Activated T-cell treated with anti-CD3 and anti-CD28 coated beads, Interleukin-2, amount 50 U/mL, for 24 hours (primary cell): ENCODE data around the gene MTMR3.
"Not testable (repeated sequence)": the region's sequence is repeated elsewhere in the genome, so short reads cannot be mapped to it uniquely, and the experiment has no call there.

Source experiments
- DNase-seq: peaks from one replicate; pipeline ENCODE4 v3.0.0-alpha.2; 2020
- H3K27ac Mint-ChIP-seq: 2 replicates; pipeline ENCODE4 v1.8.0; 2020; ENCODE audit warnings: mild to moderate bottlenecking, mixed read lengths
- H3K27me3 Mint-ChIP-seq: 2 replicates; pipeline ENCODE4 v1.8.0; 2020; ENCODE audit warnings: mixed read lengths
- H3K36me3 Mint-ChIP-seq: 2 replicates; pipeline ENCODE4 v1.8.0; 2020; ENCODE audit warnings: low read depth, mixed read lengths
- H3K4me1 Mint-ChIP-seq: 2 replicates; pipeline ENCODE4 v1.8.0; 2020; ENCODE audit warnings: low read depth, mixed read lengths
- H3K4me3 Mint-ChIP-seq: 2 replicates; pipeline ENCODE4 v1.8.0; 2020; ENCODE audit warnings: mild to moderate bottlenecking, moderate library complexity, mixed read lengths
- H3K9me3 Mint-ChIP-seq: 2 replicates; pipeline ENCODE4 v1.8.0; 2020; ENCODE audit warnings: mixed read lengths

MTMR3 gene

DNA sequence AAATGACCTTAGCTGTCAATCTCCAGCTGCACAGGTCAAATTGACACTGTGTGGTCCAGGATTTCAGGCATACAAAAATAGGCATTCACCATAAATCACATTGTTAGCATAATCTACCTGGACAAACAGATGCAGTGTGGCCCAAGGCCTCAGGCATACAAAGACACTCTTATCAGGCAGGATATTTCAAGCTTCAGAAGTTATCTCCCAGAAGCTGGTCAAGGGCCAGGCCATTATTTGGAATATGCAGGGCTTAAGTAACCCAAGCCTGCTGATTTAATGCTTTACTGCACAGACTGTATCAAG, 171.7 kb downstream of the MTMR3 start:
- H3K4me1 Mint-ChIP-seq: no peaks in the 10 kb centered on the region
- H3K9me3 Mint-ChIP-seq: peaks cover 12% of the 10 kb centered on the region
- H3K36me3 Mint-ChIP-seq: no peaks in the 10 kb centered on the region
- H3K27ac Mint-ChIP-seq: no peak overlapping the region
- H3K27me3 Mint-ChIP-seq: no peaks in the 10 kb centered on the region
- DNase-seq: no peak
- H3K4me3 Mint-ChIP-seq: no peak overlapping the region

DNA sequence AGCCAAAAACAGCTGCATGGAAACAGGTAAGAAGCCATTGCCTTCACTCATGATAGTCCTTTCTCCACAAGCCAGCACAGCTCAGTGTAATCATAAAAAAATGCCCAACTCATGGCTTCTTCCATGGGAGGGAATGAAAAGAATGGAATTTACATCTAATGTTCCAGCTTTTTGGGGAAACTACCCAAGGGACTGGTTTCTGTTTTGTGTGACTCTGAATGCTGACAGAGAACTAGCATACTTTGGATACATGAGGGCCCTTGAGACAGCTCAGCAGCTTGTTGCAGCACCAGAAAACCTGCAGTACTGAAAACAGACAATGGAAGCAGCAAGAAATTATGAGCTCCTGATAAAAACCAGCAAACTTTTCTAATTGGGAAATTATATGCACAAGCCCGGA, 173.0 kb downstream of the MTMR3 start:
- Mint-ChIP-seq H3K27ac (no peak overlapping the region), H3K36me3 (no peaks in the 10 kb centered on the region), H3K27me3 (no peaks in the 10 kb centered on the region), H3K4me1 (no peaks in the 10 kb centered on the region), H3K9me3 (peaks cover 12% of the 10 kb centered on the region), H3K4me3 (no peak overlapping the region)
- DNase-seq: no peak

DNA sequence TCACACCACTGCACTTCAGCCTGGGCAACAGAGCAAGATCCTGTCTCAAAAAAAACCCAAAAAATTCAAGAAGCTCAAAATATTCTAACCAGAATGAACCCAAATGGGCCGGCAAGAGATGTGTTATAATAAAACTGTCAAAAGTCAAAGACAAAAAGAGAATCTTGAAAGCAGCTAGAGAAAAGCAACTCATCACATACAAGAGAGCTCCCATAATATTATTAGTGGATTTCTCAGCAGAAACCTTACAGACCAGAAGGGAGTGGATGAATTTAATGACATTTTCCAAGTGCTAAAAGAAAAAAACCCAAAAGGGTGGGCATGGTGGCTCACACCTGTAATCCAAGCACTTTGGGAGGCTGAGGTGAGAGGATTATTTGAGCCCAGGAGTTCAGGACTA, 174.4 kb downstream of the MTMR3 start:
- no peaks in the 10 kb centered on the region for H3K4me1 Mint-ChIP-seq
- H3K27ac Mint-ChIP-seq: no peak overlapping the region
- H3K9me3 Mint-ChIP-seq: peaks cover 12% of the 10 kb centered on the region
- H3K36me3 Mint-ChIP-seq: no peaks in the 10 kb centered on the region
- H3K27me3 Mint-ChIP-seq: no peaks in the 10 kb centered on the region
- DNase-seq: no peak
- H3K4me3 Mint-ChIP-seq: no peak overlapping the region

DNA sequence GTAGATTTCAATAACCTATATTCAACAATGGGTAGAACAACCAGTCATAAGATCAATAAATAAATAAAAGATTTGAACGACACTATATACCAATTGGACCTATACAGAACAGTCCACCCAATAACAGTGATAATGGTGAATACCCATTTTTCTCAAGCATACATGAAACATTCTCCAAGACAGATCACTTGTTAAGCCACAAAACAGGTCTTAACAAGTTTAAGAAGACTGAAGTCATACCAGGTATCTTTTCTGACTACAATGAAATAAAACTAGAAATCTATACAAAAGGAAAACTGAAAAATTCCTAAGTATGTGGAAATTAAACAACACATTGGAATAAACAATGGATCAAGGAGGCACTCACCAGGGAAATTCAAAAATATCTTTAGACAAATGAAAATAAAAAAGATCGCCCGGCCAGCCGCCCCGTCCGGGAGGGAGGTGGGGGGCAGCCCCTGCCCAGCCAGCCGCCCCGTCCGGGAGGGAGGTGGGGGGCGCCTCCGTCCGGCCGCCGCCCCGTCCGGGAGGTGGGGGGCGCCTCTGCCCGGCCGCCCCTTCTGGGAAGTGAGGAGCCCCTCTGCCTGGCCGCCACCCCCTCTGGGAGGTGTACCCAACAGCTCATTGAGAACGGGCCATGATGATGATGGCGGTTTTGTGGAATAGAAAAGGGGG, 176.5 kb downstream of the MTMR3 start:
- peaks cover 20% of the 10 kb centered on the region for H3K9me3 Mint-ChIP-seq
- not testable (repeated sequence) for H3K4me3 Mint-ChIP-seq, H3K27me3 Mint-ChIP-seq, H3K4me1 Mint-ChIP-seq, H3K36me3 Mint-ChIP-seq, DNase-seq, H3K27ac Mint-ChIP-seq

DNA sequence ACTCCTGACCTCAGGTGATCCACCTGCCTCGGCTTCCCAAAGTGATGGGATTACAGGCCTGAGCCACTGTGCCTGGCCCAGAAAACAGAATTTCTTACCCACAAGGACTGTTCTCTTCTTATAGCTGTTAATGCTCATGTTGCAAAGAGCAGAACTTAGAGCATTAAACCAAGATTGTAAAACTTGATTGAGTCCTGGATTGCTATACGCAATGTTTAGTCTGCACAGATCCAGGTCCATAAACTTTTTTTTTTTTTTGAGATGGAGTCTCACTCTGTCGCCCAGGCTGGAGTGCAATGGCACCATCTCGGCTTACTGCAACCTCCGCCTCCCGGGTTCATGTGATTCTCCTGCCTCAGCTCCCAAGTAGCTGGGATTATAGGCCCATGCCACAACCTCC, 178.1 kb downstream of the MTMR3 start:
- not testable (repeated sequence) for H3K4me3 Mint-ChIP-seq, H3K27me3 Mint-ChIP-seq, H3K4me1 Mint-ChIP-seq, H3K27ac Mint-ChIP-seq, H3K36me3 Mint-ChIP-seq, DNase-seq
- H3K9me3 Mint-ChIP-seq: peaks cover 23% of the 10 kb centered on the region

DNA sequence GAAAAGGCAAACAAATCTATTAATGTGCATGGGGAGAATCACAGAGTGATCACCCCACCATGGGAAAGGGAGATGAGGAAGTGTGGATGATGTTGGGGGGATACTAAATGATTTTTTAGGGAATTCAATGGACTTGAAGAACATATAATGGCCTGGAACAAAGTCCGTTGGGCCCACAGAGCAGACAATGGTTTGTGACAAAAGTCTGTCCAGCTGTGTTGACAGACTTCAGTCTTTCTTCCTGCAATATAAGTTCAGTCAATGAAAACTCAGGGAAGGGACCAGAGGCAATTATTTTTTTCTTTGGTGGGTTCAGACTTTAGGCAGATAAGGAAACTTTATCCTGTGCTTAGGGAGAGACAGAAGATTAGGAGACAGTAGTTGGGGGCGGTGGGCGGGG, 179.3 kb downstream of the MTMR3 start:
- H3K36me3 Mint-ChIP-seq: no peaks in the 10 kb centered on the region
- no peak overlapping the region for H3K4me3 Mint-ChIP-seq
- no peaks in the 10 kb centered on the region for H3K4me1 Mint-ChIP-seq
- peaks cover 17% of the 10 kb centered on the region for H3K9me3 Mint-ChIP-seq
- DNase-seq: no peak
- H3K27ac Mint-ChIP-seq: no peak overlapping the region
- H3K27me3 Mint-ChIP-seq: peaks cover 6% of the 10 kb centered on the region

DNA sequence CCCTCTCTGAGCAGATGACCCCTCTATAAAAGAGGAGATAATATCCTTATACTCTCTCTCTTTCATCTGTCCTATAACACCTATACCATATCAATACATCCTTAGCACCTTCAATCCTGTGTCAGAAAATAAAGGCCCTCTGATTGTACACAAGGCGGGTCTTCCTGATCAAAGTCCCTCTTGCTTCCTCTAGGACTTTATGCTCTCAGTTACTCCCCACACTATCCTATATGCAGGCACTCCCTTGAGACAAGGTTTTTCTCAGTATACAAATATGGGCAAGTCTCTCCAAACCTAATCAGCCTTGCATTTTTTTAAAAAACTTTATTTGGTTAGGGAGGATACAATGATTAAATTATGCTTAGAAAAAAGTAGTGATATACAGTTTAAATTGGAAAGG, 180.0 kb downstream of the MTMR3 start:
- no peak for DNase-seq
- H3K4me1 Mint-ChIP-seq: no peaks in the 10 kb centered on the region
- H3K4me3 Mint-ChIP-seq: no peak overlapping the region
- peaks cover 14% of the 10 kb centered on the region for H3K9me3 Mint-ChIP-seq
- H3K36me3 Mint-ChIP-seq: no peaks in the 10 kb centered on the region
- H3K27ac Mint-ChIP-seq: no peak overlapping the region
- peaks cover 6% of the 10 kb centered on the region for H3K27me3 Mint-ChIP-seq

DNA sequence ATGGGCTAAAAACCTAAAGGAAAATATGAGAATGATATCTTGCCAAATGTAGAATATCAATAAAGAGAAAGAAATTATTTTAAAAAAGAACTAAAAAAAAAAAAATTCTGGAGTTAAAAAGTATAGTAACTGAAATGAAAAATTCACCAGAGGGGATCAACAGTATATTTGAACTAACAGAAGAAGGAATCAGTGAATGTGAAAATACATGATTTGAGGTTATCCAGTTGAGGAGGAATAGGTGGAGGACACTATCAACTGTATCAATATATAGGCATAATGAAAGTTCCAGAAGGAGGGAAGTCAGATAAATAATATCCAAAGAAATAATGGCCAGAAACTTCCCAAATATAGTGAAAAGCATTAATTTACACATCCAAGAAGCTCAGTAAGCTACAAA, 181.2 kb downstream of the MTMR3 start:
- no peak for DNase-seq
- Mint-ChIP-seq H3K4me3 (no peak overlapping the region), H3K9me3 (peaks cover 14% of the 10 kb centered on the region), H3K4me1 (no peaks in the 10 kb centered on the region), H3K36me3 (no peaks in the 10 kb centered on the region), H3K27ac (no peak overlapping the region), H3K27me3 (peaks cover 6% of the 10 kb centered on the region)

DNA sequence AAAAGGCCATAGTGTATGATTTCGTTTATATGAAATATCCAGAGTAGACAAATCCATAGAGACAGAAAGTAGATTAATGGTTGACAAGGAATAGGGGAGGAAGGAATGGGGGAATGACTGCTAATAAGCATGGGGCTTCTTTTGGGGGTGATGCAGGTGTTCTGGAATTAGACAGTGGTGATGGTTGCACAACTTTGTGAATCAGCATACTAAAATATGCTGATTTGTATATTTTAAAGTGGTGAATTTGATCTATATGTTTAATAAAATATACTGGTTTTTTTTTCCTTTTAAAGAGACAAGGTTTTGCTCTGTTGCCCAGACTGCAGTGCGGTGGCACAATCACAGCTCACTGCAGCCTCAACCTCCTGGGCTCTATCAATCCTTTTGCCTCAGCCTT, 190.8 kb downstream of the MTMR3 start:
- no peak for DNase-seq
- Mint-ChIP-seq H3K27ac (no peak overlapping the region), H3K27me3 (peaks cover 13% of the 10 kb centered on the region), H3K4me1 (peaks cover 11% of the 10 kb centered on the region), H3K36me3 (no peaks in the 10 kb centered on the region), H3K4me3 (no peak overlapping the region), H3K9me3 (no peaks in the 10 kb centered on the region)

DNA sequence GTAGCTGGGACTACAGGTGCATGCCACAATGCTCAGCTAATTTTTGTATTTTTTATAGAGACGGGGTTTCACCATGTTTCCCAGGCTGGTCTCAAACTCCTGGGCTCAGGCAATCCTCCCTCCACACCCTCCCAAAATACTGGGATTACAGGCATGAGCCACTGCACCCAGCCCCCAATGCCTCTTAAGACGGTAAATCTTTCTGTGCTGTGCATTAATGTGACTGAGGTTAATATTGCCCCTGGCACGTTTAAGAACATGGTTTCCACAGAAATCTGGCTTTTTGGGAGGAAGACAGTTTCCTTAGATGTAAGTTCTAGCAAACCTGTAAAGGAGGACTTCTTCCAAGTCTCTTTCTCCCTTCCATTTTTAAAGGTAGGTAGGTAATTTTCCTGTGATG, 191.2 kb downstream of the MTMR3 start:
- Mint-ChIP-seq H3K9me3 (no peaks in the 10 kb centered on the region), H3K27me3 (peaks cover 13% of the 10 kb centered on the region), H3K27ac (no peak overlapping the region), H3K36me3 (no peaks in the 10 kb centered on the region), H3K4me1 (peaks cover 15% of the 10 kb centered on the region), H3K4me3 (no peak overlapping the region)
- DNase-seq: no peak

DNA sequence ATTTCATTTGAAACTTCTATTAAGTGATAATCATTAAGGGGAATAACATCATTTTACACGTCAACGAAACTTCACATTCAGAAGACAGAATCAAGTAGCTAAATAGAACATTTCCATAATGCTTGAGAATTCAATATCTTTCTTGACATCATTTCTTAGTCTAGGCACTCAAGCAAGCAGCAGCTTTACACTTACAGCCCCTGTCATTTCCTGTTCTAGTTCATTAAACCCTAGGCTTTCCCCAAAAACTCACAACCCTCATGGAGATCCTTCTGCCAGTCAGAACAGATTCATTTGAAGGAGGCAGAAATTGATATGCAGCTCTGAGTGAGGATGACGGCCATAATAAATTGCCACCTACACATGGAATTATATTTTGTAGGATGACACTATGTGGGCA, 192.0 kb downstream of the MTMR3 start:
- no peaks in the 10 kb centered on the region for H3K36me3 Mint-ChIP-seq
- H3K9me3 Mint-ChIP-seq: no peaks in the 10 kb centered on the region
- no peak for DNase-seq
- H3K4me3 Mint-ChIP-seq: no peak overlapping the region
- H3K27me3 Mint-ChIP-seq: peaks cover 13% of the 10 kb centered on the region
- H3K4me1 Mint-ChIP-seq: peaks cover 18% of the 10 kb centered on the region
- no peak overlapping the region for H3K27ac Mint-ChIP-seq

DNA sequence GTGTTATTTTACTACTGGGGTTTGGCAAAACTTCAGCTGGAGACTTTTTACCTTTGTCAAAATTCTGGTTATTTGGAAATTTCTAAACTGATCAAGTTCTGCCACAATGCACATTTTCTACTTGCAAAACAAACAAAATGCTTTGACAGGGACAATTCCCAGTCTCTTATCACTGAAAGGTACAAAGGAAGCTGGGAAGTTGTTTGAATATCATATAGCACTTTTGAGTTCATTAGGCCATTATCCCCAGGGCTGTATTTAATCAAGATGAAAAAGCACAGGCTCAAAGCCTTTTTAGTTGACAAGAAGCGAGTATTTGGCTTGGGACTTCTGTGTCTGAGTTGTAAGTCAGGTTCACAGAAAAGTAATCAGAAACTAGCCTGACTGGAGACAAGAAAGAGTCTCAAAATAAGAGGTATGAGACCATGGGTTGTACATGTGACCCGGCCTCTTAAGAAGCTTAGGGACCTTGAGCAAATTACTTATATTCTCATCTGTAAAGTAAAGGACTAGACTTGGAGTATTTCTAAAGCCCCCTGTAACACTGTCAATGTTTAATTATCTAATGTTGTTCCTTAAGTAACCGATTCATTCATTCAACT, 194.4 kb downstream of the MTMR3 start:
- H3K36me3 Mint-ChIP-seq: no peaks in the 10 kb centered on the region
- no peak overlapping the region for H3K27ac Mint-ChIP-seq
- peaks cover 18% of the 10 kb centered on the region for H3K4me1 Mint-ChIP-seq
- no peak overlapping the region for H3K4me3 Mint-ChIP-seq
- H3K27me3 Mint-ChIP-seq: peaks cover 21% of the 10 kb centered on the region
- H3K9me3 Mint-ChIP-seq: no peaks in the 10 kb centered on the region
- no peak for DNase-seq

DNA sequence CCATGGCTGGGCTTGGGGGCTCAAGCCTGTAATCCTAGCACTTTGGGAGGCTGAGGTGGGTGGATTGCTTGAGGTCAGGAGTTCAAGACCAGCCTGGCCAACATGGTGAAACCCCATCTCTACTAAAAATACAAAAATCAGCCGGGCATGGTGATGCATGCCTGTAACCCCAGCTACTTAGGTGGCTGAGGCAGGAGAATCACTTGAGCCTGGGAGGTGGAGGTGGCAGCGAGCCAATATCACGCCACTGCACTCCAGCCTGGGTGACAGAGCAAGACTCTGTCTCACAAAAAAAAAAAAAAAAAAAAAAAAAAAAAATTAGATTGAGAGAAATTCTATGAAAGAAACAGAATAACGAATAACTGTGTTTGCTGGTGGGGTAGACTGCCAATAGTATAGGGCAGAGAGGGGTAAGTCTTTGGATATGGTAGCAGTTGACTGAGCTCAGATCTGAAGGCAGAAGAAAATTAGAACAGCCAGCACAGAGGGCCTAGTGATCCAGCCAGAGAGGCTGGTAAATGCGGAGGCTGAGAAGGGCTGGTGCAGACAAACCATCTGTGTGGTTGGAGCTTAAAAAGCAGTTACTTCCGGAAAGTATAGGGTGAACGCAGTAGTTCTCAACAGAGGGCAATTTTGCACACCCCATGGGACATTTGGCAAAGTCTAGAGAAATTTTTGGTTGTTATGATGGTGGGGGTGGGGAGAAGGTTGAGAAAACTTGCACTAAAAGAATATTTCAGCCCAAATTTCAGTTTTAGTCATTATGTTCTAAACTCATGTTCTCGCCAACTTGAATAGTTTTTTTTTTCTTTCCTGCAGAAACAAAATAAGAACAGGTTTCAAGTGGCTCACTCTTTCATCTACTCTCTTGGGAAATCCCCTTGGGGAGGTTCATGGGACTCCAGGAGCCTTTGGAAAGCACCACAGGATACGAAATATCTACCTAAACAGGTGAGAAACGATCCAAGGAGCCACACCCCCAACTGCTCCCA, 195.6 kb downstream of the MTMR3 start:
- Mint-ChIP-seq H3K4me3 (peak overlapping the region; percentile 6), H3K9me3 (no peaks in the 10 kb centered on the region), H3K4me1 (peaks cover 16% of the 10 kb centered on the region), H3K27me3 (peaks cover 21% of the 10 kb centered on the region), H3K27ac (peak overlapping the region; percentile 83), H3K36me3 (no peaks in the 10 kb centered on the region)
- no peak for DNase-seq

DNA sequence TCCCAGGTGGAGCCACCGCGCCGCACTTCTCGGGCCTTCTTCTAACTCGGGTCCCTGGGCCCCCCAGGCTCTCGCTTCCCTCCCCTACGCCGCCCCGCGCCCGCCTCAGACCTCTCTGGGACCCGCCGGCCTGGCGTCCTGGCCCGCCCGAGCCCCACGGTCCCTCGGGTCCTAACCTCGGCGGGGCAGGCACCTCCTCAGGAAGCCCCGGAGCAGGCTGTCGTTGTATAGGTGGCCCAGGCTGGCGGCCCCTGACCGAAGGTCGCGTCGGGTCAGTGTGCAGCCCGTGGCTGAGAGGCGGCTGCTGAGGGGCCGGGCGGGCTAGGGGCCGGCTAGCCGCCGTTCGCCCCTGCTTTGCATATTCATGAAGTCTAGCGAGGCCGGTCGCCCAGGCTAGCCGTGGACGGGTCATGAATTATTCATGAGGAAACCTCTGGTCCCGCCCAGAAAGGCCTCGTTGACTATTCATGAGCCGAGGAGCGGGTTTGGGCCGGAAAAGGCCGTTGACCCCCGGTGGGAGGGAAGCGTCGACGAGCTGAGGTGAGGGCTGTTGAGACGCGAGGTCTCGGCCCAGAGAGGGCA, 197.1 kb downstream of the MTMR3 start, which contains the start of gene HORMAD2:
Gene HORMAD2, plus strand, starts transcription at position 513 of the 582 bp plus-strand sequence. CDS start 13,489 bp downstream, outside the sequence.
- Mint-ChIP-seq H3K4me3 (no peak within 1 kb of the TSS), H3K27me3 (peaks cover 17% of the 10 kb centered on the region), H3K9me3 (no peaks in the 10 kb centered on the region), H3K4me1 (peaks cover 16% of the 10 kb centered on the region), H3K36me3 (no peaks in the 10 kb centered on the region), H3K27ac (no peak within 1 kb of the TSS)
- no peak for DNase-seq
